B cell (primary cell): Measurements from ENCODE around the gene FBXO11.

Source experiments
- EZH2 ChIP-seq: IDR thresholded peaks from 2 replicates; pipeline ENCODE4 v1.6.1; 2012; ENCODE audit warnings: borderline replicate concordance, low read depth, mild to moderate bottlenecking, moderate library complexity, low read length; ENCODE audit not compliant: insufficient read depth, poor library complexity, severe bottlenecking
- TF ChIP-seq, protein P1 (sequence below): fragments of 200-600 bp; IDR thresholded peaks from one replicate; pipeline ENCODE4 v1.8.0; 2022; ENCODE audit warnings: antibody characterized with exemption, mild to moderate bottlenecking

GRCh38 chr2:47751856-47752414 lies 154.4 kb downstream of the FBXO11 start:
- TF ChIP-seq, protein P1, sequence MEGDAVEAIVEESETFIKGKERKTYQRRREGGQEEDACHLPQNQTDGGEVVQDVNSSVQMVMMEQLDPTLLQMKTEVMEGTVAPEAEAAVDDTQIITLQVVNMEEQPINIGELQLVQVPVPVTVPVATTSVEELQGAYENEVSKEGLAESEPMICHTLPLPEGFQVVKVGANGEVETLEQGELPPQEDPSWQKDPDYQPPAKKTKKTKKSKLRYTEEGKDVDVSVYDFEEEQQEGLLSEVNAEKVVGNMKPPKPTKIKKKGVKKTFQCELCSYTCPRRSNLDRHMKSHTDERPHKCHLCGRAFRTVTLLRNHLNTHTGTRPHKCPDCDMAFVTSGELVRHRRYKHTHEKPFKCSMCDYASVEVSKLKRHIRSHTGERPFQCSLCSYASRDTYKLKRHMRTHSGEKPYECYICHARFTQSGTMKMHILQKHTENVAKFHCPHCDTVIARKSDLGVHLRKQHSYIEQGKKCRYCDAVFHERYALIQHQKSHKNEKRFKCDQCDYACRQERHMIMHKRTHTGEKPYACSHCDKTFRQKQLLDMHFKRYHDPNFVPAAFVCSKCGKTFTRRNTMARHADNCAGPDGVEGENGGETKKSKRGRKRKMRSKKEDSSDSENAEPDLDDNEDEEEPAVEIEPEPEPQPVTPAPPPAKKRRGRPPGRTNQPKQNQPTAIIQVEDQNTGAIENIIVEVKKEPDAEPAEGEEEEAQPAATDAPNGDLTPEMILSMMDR: no peak
- no peak for TF ChIP-seq EZH2
